HG03196 (cell line): ENCODE results near the gene TMED3.
"Not testable (repeated sequence)": the region's sequence is repeated elsewhere in the genome, so short reads cannot be mapped to it uniquely, and the experiment has no call there.

Source experiments
- ATAC-seq: cut with Tn5 transposase; IDR thresholded peaks from one replicate; pipeline ENCODE4 v1.9.1; 2021; ENCODE audit not compliant: unreplicated experiment

TMED3 gene

DNA sequence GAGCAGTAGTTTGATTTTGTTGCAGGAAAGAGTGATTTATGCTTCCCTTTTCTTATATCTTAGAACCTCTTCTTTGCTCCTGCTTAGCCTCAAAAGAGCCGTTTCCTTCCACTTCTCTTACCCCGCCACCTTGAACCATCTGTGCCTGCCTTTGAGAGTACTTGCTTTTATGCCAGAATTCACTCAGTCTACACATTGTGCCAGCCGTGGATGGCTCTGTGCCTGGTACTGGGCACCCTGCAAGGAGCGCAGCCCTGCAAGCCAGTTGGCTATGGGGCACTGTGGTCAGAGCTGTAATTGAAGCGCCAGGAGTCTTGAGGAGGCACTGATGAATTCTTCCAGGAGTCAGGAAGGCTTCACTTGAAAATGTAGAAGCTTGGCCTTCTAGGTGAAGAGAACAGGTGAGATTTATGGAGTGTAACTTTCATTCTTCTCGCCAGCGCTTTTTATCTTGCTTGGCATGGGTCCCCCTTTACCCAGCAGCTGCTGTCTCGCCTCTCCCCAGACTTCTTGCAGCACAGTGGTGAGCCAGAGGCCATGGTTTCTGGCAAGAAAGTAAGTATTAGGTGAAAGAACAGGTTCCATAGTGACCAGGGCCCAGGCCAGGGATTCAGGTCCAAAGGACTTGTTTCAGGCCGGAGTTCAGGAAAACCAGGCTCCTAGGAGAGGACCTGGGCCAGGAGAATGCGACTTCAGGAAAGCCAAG lies 4.9 kb downstream of the TMED3 start:
- no peak for ATAC-seq

DNA sequence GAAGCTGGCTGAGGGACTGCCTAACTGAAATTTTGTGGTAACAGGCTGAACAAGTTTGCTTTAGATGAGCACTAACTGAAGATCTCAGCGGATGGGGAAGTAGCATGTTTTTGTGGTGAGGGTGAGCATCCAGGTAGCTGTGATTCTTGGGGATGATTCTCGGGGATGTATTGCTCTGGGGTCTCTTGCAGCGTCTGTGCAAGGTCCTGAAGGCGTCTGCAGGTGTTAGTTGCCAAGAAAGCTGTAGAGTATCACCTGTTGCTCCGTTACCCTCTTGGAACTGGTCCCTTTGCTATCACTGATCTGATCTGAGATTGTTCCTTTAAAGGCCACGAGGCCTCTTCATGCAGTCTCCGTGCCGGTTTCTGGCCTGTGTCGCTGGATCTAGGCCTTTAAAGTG lies 6.0 kb downstream of the TMED3 start:
- no peak for ATAC-seq

GRCh38 chr15:79319973-79320372 lies 9.1 kb downstream of the TMED3 start:
- not testable (repeated sequence) for ATAC-seq

DNA sequence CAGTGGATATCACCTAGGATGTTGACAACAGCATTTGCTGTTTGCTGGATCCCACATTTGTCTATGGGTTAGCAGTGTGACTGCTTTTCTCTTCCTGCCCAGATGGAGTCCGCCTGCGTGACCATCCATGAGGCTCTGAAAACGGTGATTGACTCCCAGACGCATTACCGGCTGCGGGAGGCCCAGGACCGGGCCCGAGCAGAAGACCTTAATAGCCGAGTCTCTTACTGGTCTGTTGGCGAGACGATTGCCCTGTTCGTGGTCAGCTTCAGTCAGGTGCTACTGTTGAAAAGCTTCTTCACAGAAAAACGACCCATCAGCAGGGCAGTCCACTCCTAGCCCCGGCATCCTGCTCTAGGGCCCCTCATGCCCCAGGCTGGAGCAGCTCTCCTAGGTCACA lies 11.0 kb downstream of the TMED3 start:
- no peak for ATAC-seq

GRCh38 chr15:79322306-79322705 lies 11.4 kb downstream of the TMED3 start:
- ATAC-seq: no peak

DNA sequence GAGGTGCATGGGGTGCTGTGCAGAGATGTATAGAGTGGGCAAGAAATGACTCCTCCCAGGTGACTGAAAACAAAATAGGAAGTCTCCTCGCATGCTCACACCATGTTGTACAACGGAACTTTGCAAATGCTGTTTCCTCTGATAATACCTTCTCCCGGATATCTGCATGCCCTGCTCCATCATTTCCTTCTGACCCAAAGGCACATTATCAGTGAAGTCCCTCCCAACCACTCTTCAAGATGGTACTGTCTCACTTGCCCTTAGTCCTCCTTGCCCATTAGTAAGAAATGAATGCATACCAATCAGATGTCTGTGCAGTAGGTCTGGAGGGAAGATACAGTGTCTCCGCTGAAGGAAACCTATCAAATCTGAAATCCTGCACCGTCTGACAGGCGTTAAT lies 12.0 kb downstream of the TMED3 start:
- ATAC-seq: no peak

DNA sequence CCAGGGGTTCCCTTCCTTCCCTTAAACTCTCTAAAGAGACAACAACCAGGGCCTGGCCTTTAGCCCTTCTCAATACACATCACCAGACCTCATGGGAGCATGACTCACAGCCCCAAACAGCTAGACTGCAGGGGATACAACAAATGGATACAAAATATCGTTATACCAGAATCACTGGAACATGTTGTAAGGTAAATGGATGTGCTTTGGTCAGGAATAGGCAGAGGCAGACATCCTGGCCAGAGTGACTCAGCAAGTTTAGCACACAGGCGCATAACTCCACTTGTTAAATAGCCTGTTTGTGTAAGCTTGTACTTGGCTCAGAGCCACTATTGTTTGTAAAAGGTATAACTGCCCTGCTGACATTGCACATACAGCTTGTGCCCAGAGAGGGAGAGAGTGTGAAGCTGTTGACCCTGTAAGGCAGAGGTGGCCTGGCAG lies 18.3 kb downstream of the TMED3 start:
- no peak for ATAC-seq

- ATAC-seq: no peak
Observed at GRCh38 chr15:79332824-79333510, 22.1 kb downstream of the TMED3 start.

GRCh38 chr15:79337591-79337990 lies 26.7 kb downstream of the TMED3 start:
- ATAC-seq: no peak

- no peak for ATAC-seq
Observed at GRCh38 chr15:79339588-79340314, 28.8 kb downstream of the TMED3 start.

- no peak for ATAC-seq
Observed at GRCh38 chr15:79340315-79340602, 29.3 kb downstream of the TMED3 start.

GRCh38 chr15:79341396-79341795 lies 30.5 kb downstream of the TMED3 start:
- ATAC-seq: no peak

DNA sequence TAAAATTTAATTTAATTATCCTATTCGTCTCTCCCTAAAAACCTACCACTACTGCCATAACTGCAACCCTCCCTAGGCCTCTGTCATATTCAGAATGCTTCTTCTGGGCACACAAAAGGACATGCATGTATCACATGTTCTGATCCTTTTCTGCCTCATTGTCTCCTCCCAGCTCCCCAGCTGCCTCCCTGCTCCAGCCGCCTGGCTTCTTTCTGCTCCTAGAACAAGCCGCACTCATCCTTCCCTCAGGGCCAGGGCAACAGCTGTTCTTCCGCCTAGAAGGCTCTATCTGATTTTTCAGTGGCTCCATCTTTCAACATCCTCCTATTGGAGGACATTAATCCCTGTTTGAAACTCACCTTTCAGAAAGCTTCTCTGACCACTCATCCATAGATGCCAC lies 38.6 kb downstream of the TMED3 start:
- no peak for ATAC-seq

GRCh38 chr15:79352206-79352605 lies 41.3 kb downstream of the TMED3 start:
- no peak for ATAC-seq

- ATAC-seq: no peak
Observed at GRCh38 chr15:79357566-79357965, 46.7 kb downstream of the TMED3 start.

- no peak for ATAC-seq
Observed at GRCh38 chr15:79358069-79358468, 47.2 kb downstream of the TMED3 start.

- no peak for ATAC-seq
Observed at GRCh38 chr15:79364571-79365240, 53.8 kb downstream of the TMED3 start.

DNA sequence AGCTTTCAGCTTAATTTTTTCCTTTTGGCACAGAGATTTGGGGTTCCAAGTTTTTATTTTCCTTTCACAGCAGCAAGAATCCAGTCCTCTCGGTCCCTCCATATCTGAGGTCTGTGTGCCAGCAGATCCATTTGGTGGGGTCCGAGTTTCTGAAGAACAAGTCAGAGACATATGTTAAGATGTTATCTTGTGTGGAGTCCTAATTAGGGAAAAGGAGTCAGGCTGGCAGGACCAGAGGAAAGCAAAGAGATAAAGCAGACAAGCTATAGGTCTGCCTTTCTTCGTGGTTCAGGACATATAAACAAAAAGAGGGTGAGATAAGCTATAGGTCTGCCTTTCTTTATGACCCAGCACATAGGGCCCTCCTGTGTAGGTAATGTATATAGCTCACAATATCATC lies 54.9 kb downstream of the TMED3 start:
- no peak for ATAC-seq

- ATAC-seq: no peak
Observed at GRCh38 chr15:79366691-79367090, 55.8 kb downstream of the TMED3 start.

DNA sequence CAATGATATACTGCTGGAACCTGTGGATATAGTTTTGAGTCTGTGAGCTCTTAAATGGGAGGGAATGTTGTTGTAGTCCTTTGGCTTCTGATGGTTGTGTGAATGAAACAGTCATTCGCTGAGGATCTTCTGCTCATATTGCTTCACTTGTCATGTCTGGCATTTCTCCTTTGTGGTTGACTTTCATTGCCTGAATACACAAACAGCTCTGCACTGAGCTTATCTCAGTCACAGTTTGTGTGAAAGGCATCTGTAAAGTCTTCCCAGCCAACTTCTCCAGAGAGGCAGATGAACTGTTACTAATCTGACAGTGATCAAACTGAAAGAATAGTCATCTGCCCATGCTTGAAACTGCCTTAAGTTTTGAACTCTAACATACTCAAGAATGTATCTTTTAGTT lies 59.8 kb downstream of the TMED3 start:
- no peak for ATAC-seq

DNA sequence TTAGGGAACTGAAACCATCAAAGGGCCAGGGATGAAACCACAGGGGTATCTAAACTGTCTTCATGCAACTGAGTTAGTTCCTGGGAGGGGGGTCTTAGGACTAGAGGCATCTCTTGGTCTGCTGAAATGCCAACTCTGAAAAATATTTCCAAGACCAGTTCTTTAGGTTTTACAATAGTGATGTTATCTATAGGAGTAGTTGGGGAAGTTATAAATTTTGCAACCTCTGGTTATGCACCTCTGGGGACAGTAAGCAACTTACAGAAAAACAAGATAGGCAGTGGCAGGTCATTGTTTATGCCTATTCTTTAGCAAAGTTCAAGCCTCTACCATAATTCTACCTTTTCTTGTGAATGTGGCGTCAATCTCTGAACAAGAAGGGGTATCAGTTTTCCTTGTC lies 60.7 kb downstream of the TMED3 start:
- no peak for ATAC-seq

DNA sequence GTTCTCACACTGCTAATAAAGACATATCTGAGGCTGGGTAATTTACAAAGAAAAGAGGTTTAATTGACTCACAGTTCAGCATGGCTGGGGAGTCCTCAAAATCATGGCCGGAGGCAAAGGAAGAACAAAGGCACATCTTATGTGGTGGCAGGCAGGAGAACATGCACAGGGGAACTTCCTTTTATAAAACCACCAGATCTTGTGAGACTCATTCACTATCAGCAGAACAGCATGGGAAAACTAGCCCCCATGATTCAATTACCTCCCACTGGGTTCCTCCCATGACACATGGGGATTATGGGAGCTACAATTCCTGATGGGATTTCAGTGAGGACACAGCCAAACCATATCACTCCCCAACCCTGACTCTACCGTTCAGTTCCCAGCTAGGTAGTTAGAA lies 61.5 kb downstream of the TMED3 start:
- ATAC-seq: no peak
